Loucy (cell line): ENCODE data around the gene CACNA1D.

ENCODE experiments used
- EZH2phosphoT487 ChIP-seq: fragments of 200-600 bp; IDR thresholded peaks from 2 replicates; pipeline ENCODE4 v1.6.1; 2018; ENCODE audit warnings: antibody characterized with exemption, mild to moderate bottlenecking, moderate library complexity, borderline replicate concordance
- TF ChIP-seq, protein P1 (sequence below): fragments of 200-600 bp; sonication (generic); conservative IDR thresholded peaks from 2 replicates; pipeline ENCODE4 v1.5.1; 2014; ENCODE audit warnings: mild to moderate bottlenecking, antibody characterized with exemption, low read length

GRCh38 chr3:53850895-53851294, 356.5 kb downstream of the CACNA1D start:
- TF ChIP-seq, protein P1, sequence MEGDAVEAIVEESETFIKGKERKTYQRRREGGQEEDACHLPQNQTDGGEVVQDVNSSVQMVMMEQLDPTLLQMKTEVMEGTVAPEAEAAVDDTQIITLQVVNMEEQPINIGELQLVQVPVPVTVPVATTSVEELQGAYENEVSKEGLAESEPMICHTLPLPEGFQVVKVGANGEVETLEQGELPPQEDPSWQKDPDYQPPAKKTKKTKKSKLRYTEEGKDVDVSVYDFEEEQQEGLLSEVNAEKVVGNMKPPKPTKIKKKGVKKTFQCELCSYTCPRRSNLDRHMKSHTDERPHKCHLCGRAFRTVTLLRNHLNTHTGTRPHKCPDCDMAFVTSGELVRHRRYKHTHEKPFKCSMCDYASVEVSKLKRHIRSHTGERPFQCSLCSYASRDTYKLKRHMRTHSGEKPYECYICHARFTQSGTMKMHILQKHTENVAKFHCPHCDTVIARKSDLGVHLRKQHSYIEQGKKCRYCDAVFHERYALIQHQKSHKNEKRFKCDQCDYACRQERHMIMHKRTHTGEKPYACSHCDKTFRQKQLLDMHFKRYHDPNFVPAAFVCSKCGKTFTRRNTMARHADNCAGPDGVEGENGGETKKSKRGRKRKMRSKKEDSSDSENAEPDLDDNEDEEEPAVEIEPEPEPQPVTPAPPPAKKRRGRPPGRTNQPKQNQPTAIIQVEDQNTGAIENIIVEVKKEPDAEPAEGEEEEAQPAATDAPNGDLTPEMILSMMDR, result no peak
- TF ChIP-seq EZH2phosphoT487, result no peak
